HG02943 (cell line): ENCODE results near the gene TBK1.

Experiments used
- ATAC-seq: cut with Tn5 transposase; IDR thresholded peaks from one replicate; pipeline ENCODE4 v1.9.1; 2021; ENCODE audit warnings: mild to moderate bottlenecking, low read depth, moderate library complexity; ENCODE audit not compliant: unreplicated experiment

TBK1 gene

DNA sequence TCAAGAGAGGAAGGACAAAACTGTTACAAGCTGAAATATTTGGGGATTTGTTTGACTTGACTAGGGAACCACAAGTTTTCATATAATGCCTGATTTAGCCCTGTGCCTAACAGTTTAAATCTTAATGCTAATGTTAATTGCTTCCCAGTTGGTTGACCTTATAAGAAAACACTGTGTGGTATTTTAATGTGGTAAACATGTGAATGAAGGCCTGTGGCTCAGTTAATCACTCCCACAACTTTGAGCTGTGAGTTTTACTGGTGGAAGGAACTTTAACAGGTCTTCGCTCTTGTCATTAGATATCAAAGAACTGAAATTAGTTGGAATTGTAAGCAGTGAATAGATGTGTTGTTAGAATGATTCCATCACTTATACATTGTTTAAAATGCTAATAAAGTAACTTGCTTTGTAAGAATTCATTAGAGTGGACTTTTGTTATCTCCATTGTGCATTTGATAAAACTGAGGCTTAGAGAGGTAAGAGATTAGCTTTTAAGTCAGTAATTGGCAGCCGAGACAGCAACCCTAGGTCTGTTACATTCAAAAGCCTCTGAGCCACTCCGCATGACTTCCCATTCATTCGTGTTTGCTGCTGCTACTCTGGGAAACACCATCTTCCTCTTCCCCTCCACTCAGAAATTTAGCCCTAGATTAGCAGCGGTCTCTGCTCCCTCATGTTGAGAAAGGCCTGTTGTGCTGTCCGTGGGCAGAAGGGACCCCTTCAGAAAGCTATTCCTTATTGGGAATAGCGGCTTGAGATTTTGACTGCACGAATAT is 1.0 kb upstream of the TBK1 start:
- ATAC-seq, result no peak

DNA sequence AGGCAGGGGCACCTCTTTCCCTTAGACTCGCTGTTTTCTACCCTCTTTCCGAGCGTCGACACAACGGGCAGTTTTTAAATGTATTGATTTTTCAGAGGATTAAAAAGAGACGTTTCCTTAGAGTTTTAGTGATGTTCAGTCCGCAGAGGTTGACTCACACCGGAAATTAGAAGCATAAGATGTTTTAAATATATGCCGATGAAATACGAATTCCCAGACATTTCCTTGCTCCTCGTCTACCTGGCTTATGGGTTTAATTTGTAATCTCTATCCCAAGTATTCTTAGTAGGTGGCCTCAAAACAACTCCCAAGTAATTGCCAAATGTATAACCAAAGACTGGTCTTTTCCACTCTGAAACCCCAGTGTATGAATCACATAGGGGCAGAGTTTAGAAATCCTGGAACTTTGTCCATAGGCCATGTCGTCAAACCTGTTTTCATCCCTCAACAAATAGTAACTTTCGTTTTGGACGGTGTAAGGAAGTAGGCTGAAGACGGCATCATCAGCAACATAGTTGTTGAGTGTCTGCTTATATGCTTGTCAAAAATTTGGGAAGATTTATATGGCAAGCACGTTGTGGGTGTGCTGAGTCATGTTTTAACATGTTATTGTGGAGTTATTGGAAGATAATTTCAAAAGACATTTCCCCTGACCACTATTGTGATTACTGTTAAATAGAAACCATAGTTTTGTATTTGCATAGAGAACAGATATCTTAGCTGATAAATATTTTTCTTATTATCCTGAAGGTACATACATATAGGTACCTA is 824 bp downstream of the TBK1 start:
- ATAC-seq, result no peak

DNA sequence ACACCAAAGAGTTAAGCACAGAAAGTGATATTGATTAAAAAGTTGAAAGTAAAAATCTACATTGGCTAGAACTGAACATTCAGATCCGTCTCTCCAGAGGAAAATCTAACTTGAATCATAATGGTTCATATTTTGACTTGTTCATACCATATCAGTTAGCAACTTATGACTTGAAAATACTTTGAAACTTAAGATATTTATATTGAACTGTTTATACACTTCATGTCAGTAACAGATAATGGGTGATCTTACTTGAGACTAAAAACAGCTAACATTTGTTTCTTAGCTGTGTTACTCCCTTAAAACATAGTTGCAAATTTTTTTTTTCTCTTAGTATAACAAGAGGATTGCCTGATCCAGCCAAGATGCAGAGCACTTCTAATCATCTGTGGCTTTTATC is 3.6 kb downstream of the TBK1 start:
- ATAC-seq, result no peak

DNA sequence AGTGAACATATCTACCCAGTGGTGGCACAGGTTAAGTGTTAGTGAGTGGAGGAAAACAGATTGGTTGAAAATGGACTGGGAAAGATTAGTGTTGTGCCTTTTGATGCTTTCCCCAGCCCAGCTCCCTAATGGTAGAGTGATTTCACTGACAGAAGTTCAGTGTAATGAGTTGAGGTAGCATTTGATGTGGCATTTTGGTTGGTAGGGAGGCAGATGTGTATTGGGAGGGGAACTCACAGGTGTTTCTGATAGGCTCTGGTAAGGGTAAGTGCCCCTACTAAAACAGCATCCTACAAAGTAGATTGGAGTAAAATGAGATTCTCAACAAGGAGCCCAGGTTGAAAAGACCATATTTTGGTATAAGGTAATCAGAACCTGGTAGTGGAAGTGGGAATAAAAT is 4.2 kb downstream of the TBK1 start:
- ATAC-seq, result no peak

DNA sequence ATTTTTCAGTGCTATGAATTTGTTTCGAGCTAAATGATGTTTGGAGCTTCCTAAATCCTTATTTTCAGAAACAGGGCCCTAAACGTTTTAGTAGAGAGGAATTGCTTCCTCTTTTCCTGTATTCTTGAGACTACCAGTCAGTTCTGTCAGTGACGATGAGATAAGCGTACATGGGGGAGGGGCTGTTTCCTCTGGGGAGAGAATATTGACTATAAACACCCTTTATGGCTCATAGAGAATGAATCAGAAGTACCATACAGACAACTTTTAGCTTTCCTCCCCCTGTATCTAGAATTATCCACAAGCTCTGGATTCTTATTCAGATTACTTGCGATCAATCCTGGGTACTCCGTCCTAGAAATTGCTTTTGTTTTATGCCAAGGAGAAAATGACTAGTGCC is 5.1 kb downstream of the TBK1 start:
- ATAC-seq, result no peak

DNA sequence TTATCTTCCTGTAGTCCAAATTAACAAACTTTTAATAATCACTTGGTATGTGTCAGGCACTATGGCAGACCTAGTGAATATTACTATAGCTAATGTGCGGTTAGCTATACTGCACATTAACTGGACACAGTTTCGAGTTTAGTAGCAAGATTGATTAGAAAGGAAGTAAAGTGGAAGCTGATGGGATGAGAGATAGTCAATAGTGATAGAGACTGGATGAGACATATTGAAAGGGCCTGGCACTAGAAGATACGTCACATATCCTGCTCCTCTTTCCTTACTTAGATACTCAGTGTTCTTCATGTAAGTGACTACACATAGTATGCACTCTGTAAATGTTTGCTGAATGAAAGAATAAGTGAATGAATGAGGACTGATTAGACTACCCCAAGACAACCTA is 5.5 kb downstream of the TBK1 start:
- ATAC-seq, result no peak

DNA sequence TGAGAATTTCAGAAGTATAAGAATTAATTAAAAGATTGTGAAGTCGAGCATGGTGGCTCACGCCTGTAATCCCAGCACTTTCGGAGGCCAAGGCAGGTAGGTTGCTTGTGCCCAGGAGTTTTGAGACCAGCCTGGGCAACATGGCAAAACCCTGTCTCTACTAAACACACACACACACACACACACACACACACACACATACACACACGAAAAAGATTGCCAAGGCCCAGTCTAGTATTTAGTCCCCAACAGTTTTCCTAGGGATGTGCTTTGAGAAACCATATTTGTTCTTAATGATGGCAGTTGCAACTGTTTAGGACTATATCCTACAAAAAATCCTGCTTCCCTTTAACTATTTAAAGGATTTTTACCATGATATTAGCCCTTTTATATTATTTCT is 6.0 kb downstream of the TBK1 start:
- ATAC-seq, result no peak

DNA sequence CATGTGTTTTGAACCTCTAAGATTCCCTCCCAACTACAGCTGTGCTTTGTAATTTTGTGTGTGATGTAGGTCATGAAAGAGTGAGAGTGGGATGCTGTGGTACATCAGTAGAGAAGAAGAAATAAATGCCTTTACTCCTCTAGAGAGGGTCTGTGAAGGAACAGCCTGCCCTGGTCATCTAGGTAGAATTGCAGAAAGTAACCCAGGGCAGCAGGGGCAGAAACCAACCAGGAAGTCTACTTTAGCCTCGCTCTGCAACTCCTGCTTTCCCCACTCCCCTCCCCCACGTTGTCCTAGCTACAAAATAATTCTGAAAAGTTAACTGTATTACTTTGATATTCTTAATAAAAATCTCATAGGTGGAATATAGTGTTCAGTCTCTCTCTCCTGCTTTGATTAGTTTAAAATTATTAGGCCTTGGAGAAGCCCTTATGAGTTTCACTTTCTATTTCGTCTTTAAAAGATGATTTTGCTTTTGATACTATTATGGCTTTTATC is 7.5 kb downstream of the TBK1 start:
- peak; percentile 52 for ATAC-seq

DNA sequence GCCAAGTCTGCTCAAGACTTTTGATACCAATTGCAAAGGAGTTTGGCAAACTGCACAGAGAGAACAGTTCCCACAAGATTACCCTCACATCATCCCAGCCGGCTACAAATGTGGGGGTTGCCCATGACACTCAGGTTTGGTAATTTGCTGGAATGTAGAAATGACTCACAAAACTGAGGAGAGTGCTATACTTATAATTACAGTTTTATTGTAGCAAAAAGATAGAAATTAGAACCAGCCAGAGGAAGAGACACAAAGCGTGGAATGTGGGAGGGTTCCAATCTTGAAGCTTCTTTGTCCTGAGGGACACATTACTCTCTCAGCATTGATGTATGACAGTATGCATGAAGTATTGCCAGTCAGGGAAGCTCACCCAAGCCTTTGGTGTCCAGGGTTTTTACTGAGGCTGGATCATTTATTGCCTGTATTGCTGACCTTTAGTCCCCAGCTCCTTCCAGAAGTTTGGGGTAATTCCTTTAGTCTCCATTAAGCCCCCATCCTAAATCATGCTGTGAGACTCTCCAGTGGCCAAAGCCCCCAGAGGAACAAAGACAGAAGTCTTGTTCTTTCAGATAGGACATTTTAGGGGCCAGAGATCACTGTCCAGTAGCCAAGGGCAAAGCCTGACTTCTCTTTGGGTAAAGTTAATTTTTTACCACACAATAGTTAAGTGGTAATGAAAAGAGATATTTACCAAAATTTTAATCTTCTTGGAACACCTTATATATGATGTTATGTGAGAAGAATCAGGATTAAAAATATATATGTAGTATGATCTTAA is 9.9 kb downstream of the TBK1 start:
- ATAC-seq, result no peak

DNA sequence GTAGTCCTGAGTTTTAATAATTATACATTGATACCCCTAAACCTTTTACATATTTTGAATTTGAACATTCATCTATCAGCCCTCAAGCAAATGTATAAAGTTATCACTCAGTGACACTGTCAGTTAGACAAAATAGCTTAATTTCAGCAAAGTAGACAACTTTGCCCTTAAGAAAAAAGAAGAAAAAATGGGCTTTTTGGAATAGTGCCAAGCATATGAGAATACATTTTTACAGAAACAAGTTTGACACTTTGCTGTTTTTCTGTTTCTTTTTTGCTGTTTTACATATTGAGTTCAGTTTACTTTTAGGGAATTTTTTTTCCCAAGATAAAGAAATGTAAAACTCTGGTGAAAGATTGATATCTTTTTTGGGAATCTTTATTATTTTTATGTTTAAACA is 14.3 kb downstream of the TBK1 start:
- no peak for ATAC-seq

DNA sequence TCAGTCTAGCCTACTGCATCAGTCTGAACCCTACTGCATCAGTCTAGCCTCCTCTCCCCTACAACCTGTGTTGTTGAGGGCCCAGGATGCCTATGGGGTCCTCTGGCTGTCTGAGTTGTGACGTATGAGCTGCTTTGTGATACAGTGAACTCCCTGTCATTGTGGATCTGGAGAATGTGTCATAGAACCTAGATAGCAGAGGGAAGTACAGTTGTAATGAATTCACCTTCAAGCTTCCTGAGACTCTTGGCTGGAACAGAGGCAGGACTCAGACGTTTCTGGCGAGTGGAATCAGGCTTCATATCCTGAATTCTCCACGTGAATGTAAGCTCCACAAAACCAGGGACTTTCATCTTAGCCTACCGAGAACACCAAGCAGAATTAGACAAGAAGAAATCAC is 17.0 kb downstream of the TBK1 start:
- ATAC-seq, result no peak

DNA sequence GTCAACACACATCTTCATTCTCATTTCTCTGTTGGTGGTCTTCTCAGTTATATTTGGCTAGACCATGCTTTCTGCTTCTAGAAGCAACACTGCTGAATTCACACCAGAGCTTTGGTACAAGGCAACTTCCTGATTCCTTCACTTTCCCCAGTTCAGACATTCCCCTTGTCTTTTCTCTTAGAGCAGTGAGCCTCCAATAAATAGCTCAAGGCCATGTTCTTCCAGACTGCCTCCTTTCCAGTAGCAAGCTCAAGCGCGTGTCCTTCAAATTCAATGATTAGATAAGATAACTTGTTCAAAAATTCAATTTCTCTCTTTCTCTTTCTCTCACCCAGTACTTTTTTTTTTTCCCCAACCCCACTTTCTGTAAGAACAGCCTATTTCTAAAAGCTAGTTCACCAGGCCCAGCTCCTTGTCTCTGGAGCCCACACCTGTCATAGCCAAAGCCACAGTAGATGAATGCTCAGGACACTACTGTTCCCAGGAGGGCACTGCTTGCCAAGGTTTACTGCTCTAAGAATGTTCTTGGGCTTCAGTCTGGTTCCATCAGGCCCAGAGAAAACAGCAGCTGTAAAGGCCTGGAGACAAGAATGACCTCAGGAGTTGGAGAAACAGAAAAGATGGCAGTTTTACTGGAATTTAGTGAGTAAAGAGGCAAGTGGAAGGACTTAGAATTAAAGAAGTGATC is 17.7 kb downstream of the TBK1 start:
- no peak for ATAC-seq

DNA sequence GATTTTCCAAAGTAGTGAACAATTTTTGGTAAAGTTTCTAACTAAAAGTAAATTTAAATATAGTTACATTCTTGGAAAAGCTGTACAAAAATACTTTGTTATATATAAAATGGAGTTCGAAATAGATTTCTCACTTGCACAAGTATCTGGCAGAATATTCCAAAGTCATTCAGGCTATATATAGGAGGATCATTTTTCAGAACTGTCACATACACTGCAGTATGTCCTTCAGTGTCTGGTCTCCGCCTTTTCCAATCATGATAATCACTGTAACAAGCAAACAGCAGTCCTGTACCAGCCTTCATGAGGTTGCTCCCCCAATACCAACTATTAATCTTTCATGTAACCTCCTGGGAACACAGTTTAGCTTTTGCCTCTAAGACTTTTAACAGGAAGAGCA is 18.6 kb downstream of the TBK1 start:
- no peak for ATAC-seq

DNA sequence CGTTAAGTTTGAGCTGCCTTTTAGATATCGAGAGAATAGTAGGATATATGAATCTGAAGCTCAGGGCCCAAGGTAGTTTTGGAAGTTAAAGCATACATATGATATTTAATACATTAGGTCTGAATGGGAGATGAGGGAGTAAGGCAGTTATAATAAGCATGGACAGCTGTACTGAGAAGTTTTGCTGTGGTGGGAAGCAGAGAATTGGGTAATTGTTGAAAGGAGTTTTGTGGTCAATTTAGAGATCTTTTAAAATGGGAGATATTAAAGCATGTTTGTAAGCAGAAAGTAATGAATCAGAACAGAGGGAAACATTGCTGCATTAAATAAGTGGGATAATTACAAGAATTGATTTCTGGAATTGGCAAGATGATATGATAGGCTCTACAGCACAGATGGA is 21.3 kb downstream of the TBK1 start:
- no peak for ATAC-seq

DNA sequence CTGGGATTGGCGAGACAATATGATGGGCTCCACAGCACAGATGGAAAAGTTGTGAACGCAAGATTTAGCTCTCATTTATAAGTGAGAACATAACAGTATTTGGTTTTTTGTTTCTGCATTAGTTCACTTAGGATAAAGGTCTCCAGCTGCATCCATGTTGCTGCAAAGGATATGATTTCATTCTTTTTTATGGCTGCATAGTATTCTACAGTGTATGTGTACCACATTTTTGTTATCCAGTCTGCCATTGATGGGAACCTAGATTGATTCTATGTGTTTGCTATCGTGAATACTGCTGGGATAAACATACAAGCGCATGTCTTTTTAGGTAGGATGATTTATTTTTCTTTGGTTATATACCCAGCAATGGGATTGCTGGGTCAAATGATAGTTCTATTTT is 23.6 kb downstream of the TBK1 start:
- no peak for ATAC-seq

DNA sequence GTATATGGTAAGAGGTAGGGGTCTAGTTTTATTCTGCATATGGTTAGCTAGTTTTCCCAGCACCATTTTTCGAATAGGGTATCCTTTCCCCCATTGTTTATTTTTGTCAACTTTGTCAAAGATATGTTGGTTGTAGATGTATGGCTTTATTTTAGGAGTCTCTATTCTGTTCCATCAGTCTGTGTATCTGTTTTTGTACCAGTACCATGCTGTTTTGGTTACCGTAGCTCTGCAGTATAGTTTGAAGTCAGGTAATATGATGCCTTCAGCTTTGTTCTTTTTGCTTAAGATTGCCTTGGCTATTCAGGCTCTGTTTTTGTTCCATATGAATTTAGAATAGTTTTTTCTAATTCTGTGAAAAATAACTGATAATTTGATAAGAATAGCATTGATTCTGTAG is 24.9 kb downstream of the TBK1 start:
- no peak for ATAC-seq

DNA sequence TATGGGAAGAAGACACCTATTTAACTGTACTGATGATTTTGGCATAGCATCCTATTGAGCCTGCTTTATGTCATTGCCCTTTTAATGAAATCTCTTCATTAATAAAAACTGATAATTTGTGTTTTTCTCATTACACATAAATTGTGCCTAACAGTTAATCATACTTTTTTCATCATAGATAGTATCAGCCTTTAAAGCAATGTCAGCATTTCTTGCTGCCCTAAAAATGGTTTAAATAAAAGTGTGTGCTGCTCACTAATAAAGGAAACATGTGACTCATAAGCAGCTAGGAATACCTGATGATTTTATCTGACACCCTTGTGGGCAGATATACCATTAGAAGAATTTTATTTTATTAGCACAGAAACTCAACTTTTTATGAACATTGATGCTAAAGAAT is 26.7 kb downstream of the TBK1 start:
- ATAC-seq, result no peak

DNA sequence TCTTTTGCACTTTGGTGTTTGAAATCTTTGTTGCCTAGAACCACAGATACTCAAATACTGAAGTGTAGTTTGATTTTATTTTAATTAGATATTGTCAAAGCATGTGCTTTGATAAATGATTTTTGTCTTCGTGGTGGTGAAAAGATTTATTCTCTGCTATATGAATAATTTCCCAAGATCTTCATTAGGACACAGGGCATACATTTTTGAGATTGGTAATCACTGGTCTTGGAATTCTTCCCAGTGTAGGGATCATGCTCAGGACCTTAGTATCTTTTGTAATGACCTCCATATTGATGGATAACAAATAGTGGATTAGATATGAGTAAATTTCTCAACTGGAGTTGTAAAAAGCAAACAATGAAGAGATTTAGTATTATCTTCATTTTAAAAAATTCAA is 28.2 kb downstream of the TBK1 start:
- ATAC-seq, result no peak

DNA sequence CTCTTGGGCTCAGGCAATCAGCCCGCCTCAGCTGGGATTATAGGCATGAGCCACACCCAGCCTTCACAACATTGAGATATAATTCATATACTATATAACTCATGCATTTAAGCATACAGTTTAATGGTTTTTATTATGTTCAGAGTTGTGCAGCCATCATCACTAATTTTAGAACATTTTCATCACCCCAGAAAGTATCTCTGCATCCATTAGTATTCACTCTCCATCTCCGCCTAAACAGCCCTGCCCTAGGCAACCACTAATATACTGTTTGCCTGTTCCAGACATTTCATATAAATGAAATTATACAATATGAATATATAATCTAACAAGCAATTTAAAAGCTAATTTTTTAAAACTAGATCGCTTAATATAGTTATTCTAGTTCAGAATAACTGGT is 34.7 kb downstream of the TBK1 start:
- no peak for ATAC-seq

DNA sequence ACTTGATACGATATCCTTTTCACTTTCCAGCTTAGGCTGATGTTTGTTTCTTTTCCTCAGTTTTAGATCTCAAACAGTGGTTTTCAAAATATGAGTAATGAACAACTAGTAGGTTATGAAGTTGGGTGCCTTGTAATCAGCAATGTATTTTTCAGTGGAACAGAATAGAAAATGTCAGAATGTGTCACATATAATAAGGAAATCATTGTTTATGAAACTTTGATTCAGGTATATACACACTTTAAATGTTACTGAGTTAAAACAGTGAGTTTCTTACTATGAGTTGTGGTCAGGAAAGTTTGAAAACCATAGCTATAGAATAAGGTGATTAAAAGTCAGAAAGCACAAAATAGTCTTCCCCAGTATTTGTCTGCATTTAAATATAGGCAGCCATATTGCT is 39.8 kb downstream of the TBK1 start:
- no peak for ATAC-seq

DNA sequence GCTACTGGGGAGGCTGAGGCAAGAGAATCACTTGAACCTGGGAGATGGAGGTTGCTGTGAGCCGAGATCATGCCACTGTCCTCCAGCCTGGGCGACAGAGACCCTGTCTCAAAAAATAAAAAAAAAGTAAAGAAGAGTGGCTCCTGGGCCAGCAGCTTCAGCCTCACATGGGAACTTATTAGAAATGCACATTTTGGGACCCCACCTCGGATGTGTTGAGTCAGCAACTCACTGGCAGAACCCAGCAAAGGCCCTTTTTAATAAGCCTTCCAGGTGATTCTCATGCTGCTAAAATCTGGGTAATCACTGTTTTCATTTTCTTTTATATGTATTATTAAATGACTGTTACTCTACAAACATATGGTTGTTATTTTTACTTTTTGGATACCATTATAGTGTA is 41.6 kb downstream of the TBK1 start:
- no peak for ATAC-seq
